ENCODE results near the gene BTBD2. TPM values are rescaled to one million over a fixed set of nuclear protein-coding genes. Genes with fewer than 3 reads are reported as not detected.

Gene BTBD2
- total and polyA plus RNA-seq, 2 donors (not counting 1 experiment from before 2014, with no cell fraction given): 75.2 to 85.6 TPM

DNA sequence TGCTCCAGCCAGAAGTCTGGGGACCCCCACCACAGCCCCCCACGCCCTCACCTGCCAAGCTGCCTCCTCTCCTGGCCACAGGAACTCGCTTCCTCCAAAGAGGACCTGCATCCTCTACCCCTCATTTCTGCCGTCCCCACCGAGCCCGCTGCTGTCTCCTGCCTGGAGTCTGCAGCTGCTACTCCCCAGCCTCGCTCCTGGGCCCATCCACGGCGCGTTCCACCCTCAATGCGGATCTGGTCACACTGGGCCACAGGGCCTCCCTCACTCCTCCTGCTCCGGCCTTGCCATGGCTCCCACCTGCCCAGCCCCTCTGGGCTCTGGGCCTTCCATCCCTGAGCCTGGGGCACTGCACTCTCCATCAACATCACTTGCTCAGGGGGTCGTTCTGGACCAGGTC, 4.3 kb downstream of the BTBD2 start:
- H3K4me3 Mint-ChIP-seq: no peak overlapping the region
- 97% methylated on average over 12 of the region's 12 CpGs for WGBS (ENCODE audit: insufficient coverage)

DNA sequence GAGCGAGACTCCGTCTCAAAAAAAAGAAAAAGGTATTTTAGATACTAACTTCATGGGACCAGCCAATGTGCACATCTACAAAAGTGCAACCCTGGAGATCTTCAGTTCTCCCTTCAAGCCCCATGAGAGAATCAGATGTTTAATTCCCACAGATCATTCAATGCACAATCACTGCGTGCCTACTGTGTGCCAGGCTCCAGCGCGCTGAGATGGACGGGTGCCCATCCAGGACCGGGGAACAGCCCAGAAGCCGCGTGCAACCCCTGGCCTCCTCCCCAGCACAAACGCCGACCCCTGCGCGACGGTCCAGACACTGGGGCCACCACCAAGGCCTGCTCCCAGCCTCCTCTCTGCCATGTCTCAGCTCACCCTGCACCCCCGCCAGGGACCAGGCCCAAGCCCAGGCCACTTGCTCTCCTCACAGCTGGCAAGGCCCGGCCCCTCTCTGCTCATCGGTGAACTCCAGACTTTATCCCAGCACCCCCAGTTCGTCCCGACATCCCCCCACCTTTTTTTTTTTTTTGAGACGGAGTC, 5.3 kb downstream of the BTBD2 start:
- CTCF ChIA-PET: interaction anchor here (0.6 to 1.0 kb wide), 2 partner anchors 32 to 43 kb away, joined by 3 to 4 read pairs; no protein-coding TSS in a partner anchor
- no peak overlapping the region for H3K27ac ChIP-seq (ENCODE audit: low read length in 2 of 2)

More for the DNA sequence above, 4.3 kb downstream of the BTBD2 start:
- no peak for TF ChIP-seq EZH2 (IDR thresholded peaks at IDR 0.05; ENCODE audit: borderline replicate concordance, insufficient read depth, low read depth, low read length, poor library complexity, severe bottlenecking)
- no peaks in the 10 kb centered on the region for H3K36me3 ChIP-seq (replicated peaks in 1 of 2; ENCODE audit: control extremely low read depth in 1 of 2, control insufficient read depth in 1 of 2, extremely low read depth in 1 of 2, insufficient read depth in 2 of 2, low read length in 1 of 2)
- H3K4me3 ChIP-seq (ENCODE audit: control extremely low read depth in 1 of 5, extremely low read depth in 1 of 5, insufficient read depth in 1 of 5, low read depth in 2 of 5, low read length in 4 of 5): no peak overlapping the region
- H3K9me3 ChIP-seq (ENCODE audit: control extremely low read depth in 1 of 3, control insufficient read depth in 2 of 3, insufficient read depth in 1 of 3, low read length in 2 of 3): peaks cover 0 to 7% (median 0%) of the 10 kb centered on the region in 3 donors
- peaks cover 6 to 15% of the 10 kb centered on the region in 2 donors for H3K4me1 ChIP-seq (ENCODE audit: control insufficient read depth in 2 of 2, insufficient read depth in 2 of 2, low read length in 2 of 2)
- Mint-ChIP-seq H3K27ac (no peak overlapping the region), H3K4me1 (peaks cover 32% of the 10 kb centered on the region), H3K9me3 (ENCODE audit: insufficient read depth) (no peaks in the 10 kb centered on the region), H3K27me3 (no peaks in the 10 kb centered on the region)
- H2AFZ ChIP-seq (ENCODE audit: insufficient read depth, low read depth, low read length, poor library complexity, severe bottlenecking): no peak overlapping the region
- ChIA-PET POLR2A (interaction anchor here (0.5 kb wide), 1 partner anchor 255 kb away, joined by 5 read pairs; no protein-coding TSS in a partner anchor), CTCF (no interaction called here)
- H3K27me3 ChIP-seq (replicated peaks in 1 of 4; ENCODE audit: control extremely low read depth in 1 of 4, control insufficient read depth in 3 of 4, insufficient read depth in 4 of 4, low read length in 3 of 4): no peaks in the 10 kb centered on the region
- peaks cover 33% of the 10 kb centered on the region for H3K79me2 ChIP-seq (ENCODE audit: control insufficient read depth, insufficient read depth, low read length)
- no peak overlapping the region for H3K9ac ChIP-seq (ENCODE audit: low read length)
- DNase-seq: no peak
- intact Hi-C loops (cut with micrococcal nuclease): loop anchor here (10.0 kb wide), 1 partner anchor 136 kb away; no protein-coding TSS in a partner anchor
- no peak overlapping the region for H3K27ac ChIP-seq (ENCODE audit: low read length in 2 of 2)
- peaks cover 34% of the 10 kb centered on the region for H4K20me1 ChIP-seq (ENCODE audit: control insufficient read depth, insufficient read depth, low read length, poor library complexity, severe bottlenecking)
- no peak for ATAC-seq (ENCODE audit: low read depth)
- H3K4me2 ChIP-seq (replicated peaks; ENCODE audit: low read depth, low read length, poor library complexity, severe bottlenecking): no peak overlapping the region

More for the DNA sequence above, 5.3 kb downstream of the BTBD2 start:
- no peaks in the 10 kb centered on the region for H3K27me3 ChIP-seq (replicated peaks in 1 of 4; ENCODE audit: control extremely low read depth in 1 of 4, control insufficient read depth in 3 of 4, insufficient read depth in 4 of 4, low read length in 3 of 4)
- no peaks in the 10 kb centered on the region for H3K36me3 ChIP-seq (replicated peaks in 1 of 2; ENCODE audit: control extremely low read depth in 1 of 2, control insufficient read depth in 1 of 2, extremely low read depth in 1 of 2, insufficient read depth in 2 of 2, low read length in 1 of 2)
- H3K9me3 ChIP-seq (ENCODE audit: control extremely low read depth in 1 of 3, control insufficient read depth in 2 of 3, insufficient read depth in 1 of 3, low read length in 2 of 3): peaks cover 0 to 7% (median 0%) of the 10 kb centered on the region in 3 donors
- POLR2A ChIA-PET: interaction anchor here (0.7 kb wide), 1 partner anchor 186 kb away, joined by 5 read pairs; no protein-coding TSS in a partner anchor
- Mint-ChIP-seq H3K4me3 (no peak overlapping the region), H3K27ac (no peak overlapping the region), H3K27me3 (no peaks in the 10 kb centered on the region), H3K4me1 (peaks cover 32% of the 10 kb centered on the region), H3K9me3 (ENCODE audit: insufficient read depth) (no peaks in the 10 kb centered on the region)
- H3K4me3 ChIP-seq (ENCODE audit: control extremely low read depth in 1 of 5, extremely low read depth in 1 of 5, insufficient read depth in 1 of 5, low read depth in 2 of 5, low read length in 4 of 5): no peak overlapping the region
- DNase-seq: no peak
- no peak overlapping the region for H2AFZ ChIP-seq (ENCODE audit: insufficient read depth, low read depth, low read length, poor library complexity, severe bottlenecking)
- peaks cover 4 to 13% of the 10 kb centered on the region in 2 donors for H3K4me1 ChIP-seq (ENCODE audit: control insufficient read depth in 2 of 2, insufficient read depth in 2 of 2, low read length in 2 of 2)
- peaks cover 34% of the 10 kb centered on the region for H4K20me1 ChIP-seq (ENCODE audit: control insufficient read depth, insufficient read depth, low read length, poor library complexity, severe bottlenecking)
- H3K9ac ChIP-seq (ENCODE audit: low read length): no peak overlapping the region
- H3K4me2 ChIP-seq (replicated peaks; ENCODE audit: low read depth, low read length, poor library complexity, severe bottlenecking): no peak overlapping the region
- no peak for ATAC-seq (ENCODE audit: low read depth)
- TF ChIP-seq, protein P1, sequence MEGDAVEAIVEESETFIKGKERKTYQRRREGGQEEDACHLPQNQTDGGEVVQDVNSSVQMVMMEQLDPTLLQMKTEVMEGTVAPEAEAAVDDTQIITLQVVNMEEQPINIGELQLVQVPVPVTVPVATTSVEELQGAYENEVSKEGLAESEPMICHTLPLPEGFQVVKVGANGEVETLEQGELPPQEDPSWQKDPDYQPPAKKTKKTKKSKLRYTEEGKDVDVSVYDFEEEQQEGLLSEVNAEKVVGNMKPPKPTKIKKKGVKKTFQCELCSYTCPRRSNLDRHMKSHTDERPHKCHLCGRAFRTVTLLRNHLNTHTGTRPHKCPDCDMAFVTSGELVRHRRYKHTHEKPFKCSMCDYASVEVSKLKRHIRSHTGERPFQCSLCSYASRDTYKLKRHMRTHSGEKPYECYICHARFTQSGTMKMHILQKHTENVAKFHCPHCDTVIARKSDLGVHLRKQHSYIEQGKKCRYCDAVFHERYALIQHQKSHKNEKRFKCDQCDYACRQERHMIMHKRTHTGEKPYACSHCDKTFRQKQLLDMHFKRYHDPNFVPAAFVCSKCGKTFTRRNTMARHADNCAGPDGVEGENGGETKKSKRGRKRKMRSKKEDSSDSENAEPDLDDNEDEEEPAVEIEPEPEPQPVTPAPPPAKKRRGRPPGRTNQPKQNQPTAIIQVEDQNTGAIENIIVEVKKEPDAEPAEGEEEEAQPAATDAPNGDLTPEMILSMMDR (IDR thresholded peaks at IDR 0.05): no peak
- TF ChIP-seq EZH2 (IDR thresholded peaks at IDR 0.05; ENCODE audit: borderline replicate concordance, insufficient read depth, low read depth, low read length, poor library complexity, severe bottlenecking): no peak
- intact Hi-C loops (cut with micrococcal nuclease): loop anchor here (10.0 kb wide), 1 partner anchor 135 kb away; no protein-coding TSS in a partner anchor
- H3K79me2 ChIP-seq (ENCODE audit: control insufficient read depth, insufficient read depth, low read length): peaks cover 34% of the 10 kb centered on the region
- 98% methylated on average over 17 of the region's 20 CpGs for WGBS (ENCODE audit: insufficient coverage)

Data from B cell (primary cell).